D721Med (cell line): ENCODE data around the gene SHD.
"Not testable (repeated sequence)": the region's sequence is repeated elsewhere in the genome, so short reads cannot be mapped to it uniquely, and the experiment has no call there.

Experiments used
- DNase-seq: peaks from one replicate; pipeline ENCODE4 v3.0.0; 2011; ENCODE audit warnings: low spot score; ENCODE audit not compliant: insufficient read length
- FAIRE-seq: peaks from 2 replicates; lab custom pipeline; 2011; peaks lifted over from hg19 to GRCh38; lab: Jason Lieb, UNC
- TF ChIP-seq, protein P1 (sequence below): IDR thresholded peaks from 2 replicates; pipeline ENCODE4 v1.5.1; 2012; ENCODE audit warnings: mild to moderate bottlenecking, control low read depth; ENCODE audit not compliant: insufficient read depth; ENCODE audit errors: missing control alignments

SHD gene

GRCh38 chr19:4278419-4279266 lies at the start of gene SHD:
SHD (plus strand) TSS chr19:4279266; CDS start chr19:4280064, 798 bp downstream.
- DNase-seq (no peak), FAIRE-seq (no peak)
- TF ChIP-seq, protein P1, sequence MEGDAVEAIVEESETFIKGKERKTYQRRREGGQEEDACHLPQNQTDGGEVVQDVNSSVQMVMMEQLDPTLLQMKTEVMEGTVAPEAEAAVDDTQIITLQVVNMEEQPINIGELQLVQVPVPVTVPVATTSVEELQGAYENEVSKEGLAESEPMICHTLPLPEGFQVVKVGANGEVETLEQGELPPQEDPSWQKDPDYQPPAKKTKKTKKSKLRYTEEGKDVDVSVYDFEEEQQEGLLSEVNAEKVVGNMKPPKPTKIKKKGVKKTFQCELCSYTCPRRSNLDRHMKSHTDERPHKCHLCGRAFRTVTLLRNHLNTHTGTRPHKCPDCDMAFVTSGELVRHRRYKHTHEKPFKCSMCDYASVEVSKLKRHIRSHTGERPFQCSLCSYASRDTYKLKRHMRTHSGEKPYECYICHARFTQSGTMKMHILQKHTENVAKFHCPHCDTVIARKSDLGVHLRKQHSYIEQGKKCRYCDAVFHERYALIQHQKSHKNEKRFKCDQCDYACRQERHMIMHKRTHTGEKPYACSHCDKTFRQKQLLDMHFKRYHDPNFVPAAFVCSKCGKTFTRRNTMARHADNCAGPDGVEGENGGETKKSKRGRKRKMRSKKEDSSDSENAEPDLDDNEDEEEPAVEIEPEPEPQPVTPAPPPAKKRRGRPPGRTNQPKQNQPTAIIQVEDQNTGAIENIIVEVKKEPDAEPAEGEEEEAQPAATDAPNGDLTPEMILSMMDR = no peak

GRCh38 chr19:4230237-4230636 lies 48.8 kb upstream of the SHD start:
- not testable (repeated sequence) for FAIRE-seq

GRCh38 chr19:4231521-4231920 lies 47.5 kb upstream of the SHD start:
- not testable (repeated sequence) for DNase-seq, FAIRE-seq

More at GRCh38 chr19:4230237-4230636, 48.8 kb upstream of the SHD start:
- not testable (repeated sequence) for DNase-seq

GRCh38 chr19:4232139-4232538 lies 46.9 kb upstream of the SHD start:
- not testable (repeated sequence) for FAIRE-seq, DNase-seq

GRCh38 chr19:4232614-4233281 lies 46.3 kb upstream of the SHD start:
- FAIRE-seq (no peak), DNase-seq (no peak)
- TF ChIP-seq, protein P1 = no peak

DNA sequence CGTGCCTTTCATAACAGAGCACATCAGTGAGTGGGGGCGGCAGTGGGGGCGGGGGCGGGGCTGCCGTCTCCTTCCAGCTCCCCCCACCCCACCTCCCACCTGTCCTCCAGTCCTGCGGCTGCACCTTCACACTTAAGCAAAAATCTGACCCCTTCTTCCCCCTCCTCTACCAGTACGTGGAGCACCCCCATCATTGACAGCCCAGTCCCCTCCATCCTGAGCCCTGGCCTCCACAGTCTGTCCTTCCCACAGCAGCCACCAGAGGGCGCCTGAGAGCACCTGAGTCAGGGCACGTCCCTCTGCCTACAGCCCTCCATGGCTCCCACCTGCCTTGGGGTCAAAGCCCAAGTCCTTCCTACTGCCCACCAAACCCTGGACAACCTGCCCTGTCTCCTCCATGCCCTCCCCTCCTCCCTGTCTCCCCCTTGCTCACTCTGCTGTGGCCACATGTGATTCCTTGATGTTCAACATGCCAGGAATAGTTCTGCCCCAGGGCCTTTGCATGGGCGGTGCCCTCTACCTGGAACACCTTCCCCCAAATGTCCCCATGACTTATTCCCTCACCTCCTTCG lies 45.7 kb upstream of the SHD start:
- DNase-seq (no peak), FAIRE-seq (no peak)
- TF ChIP-seq, protein P1 = peak; percentile 56

DNA sequence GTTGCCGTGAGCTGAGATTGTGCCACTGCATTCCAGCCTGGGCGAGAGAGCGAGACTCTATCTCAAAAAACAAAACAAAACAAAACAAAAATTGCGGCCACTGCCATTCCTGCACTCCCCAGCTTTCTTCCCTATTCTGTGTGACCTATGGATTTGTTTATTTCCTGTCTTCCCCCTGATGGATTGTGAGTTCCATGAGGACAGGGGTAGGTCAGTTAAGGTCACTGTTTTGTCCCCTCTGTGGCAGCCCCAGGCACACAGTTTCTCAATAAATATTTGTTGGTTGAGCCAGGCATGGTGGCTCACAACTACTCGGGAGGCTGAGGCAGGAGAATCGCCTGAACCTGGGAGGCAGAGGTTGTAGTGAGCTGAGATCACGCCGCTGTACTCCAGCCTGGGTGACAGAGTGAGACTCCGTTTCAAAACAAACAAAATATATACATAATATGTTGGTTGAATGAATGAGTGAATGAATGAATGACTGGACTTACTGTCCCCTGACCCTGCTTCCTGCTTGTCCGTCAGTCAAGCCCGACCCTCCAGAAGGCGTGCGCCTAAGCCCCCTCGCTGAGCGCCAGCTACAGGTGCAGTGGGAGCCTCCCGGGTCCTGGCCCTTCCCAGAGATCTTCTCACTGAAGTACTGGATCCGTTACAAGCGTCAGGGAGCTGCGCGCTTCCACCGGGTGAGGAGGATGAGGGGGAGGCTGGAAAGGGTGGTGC lies 44.8 kb upstream of the SHD start:
- FAIRE-seq = no peak
- DNase-seq = no peak

GRCh38 chr19:4234862-4235201 lies 44.2 kb upstream of the SHD start:
- TF ChIP-seq, protein P1 = no peak
- no peak for DNase-seq
- FAIRE-seq = no peak

More for the DNA sequence above, 44.8 kb upstream of the SHD start:
- TF ChIP-seq, protein P1 = no peak

DNA sequence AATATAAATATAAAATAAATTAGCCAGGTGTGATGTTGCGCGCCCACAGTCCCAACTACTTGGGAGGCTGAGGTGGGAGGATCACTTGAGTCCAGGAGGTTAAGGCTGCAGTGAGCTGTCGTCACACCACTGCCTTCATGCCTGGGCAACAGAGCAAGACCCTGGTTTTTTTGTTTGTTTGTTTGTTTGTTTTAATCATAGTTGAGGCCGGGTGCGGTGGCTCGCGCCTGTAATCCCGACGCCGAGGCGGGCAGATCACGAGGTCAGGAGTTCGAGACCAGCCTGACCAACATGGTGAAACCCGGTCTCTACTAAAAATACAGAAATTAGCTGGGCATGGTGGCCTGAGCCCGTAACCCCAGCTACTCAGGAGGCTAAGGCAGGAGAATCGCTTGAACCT lies 41.6 kb upstream of the SHD start:
- DNase-seq, FAIRE-seq: not testable (repeated sequence)
